Ishikawa (cell line): Measurements from ENCODE around the gene SNX24.

Experiments used
- CEBPB ChIP-seq: IDR thresholded peaks from 2 replicates; pipeline ENCODE4 v1.6.1; 2012
- CREB1 ChIP-seq: IDR thresholded peaks from 2 replicates; pipeline ENCODE4 v1.6.1; 2012; ENCODE audit warnings: low read depth
- EGR1 ChIP-seq: IDR thresholded peaks from 2 replicates; pipeline ENCODE4 v1.6.1; 2012
- EP300 ChIP-seq: IDR thresholded peaks from 2 replicates; pipeline ENCODE4 v1.6.1; 2012; ENCODE audit warnings: borderline replicate concordance
- FOXM1 ChIP-seq: IDR thresholded peaks from 2 replicates; pipeline ENCODE4 v1.6.1; 2012; ENCODE audit warnings: low read depth, borderline replicate concordance
- NFIC ChIP-seq: IDR thresholded peaks from 2 replicates; pipeline ENCODE4 v1.6.1; 2012
- RAD21 ChIP-seq: IDR thresholded peaks from 2 replicates; pipeline ENCODE4 v1.6.1; 2012; ENCODE audit warnings: low read depth
- REST ChIP-seq: IDR thresholded peaks from 2 replicates; pipeline ENCODE4 v1.6.1; 2012; ENCODE audit warnings: low read depth, mild to moderate bottlenecking
- TAF1 ChIP-seq: IDR thresholded peaks from 2 replicates; pipeline ENCODE4 v1.6.1; 2012; ENCODE audit warnings: low read depth, mild to moderate bottlenecking
- TCF12 ChIP-seq: IDR thresholded peaks from 2 replicates; pipeline ENCODE4 v1.6.1; 2012; ENCODE audit warnings: low read depth
- TEAD4 ChIP-seq: IDR thresholded peaks from 2 replicates; pipeline ENCODE4 v1.6.1; 2012
- USF1 ChIP-seq: IDR thresholded peaks from 2 replicates; pipeline ENCODE4 v1.6.1; 2012
- YY1 ChIP-seq: IDR thresholded peaks from 2 replicates; pipeline ENCODE4 v1.6.1; 2012; ENCODE audit warnings: low read depth
- ZBTB7A ChIP-seq: IDR thresholded peaks from 2 replicates; pipeline ENCODE4 v1.6.1; 2012; ENCODE audit warnings: low read depth
- TF ChIP-seq, protein P1 (sequence below): IDR thresholded peaks from 2 replicates; pipeline ENCODE4 v1.6.1; 2012

Gene SNX24

GRCh38 chr5:122936088-122936487 is 90.7 kb downstream of the SNX24 start:
- no peak for TF ChIP-seq TCF12
- no peak for TF ChIP-seq RAD21
- no peak for TF ChIP-seq CEBPB
- TF ChIP-seq REST, result no peak
- TF ChIP-seq NFIC, result no peak
- no peak for TF ChIP-seq EP300
- no peak for TF ChIP-seq USF1
- TF ChIP-seq FOXM1, result no peak
- no peak for TF ChIP-seq TEAD4
- no peak for TF ChIP-seq YY1
- TF ChIP-seq TAF1, result no peak

- TF ChIP-seq NFIC (no peak), FOXM1 (no peak), REST (no peak), TCF12 (no peak), RAD21 (no peak), CEBPB (no peak), CREB1 (no peak), USF1 (no peak), TAF1 (no peak), TEAD4 (no peak), EGR1 (no peak), EP300 (no peak), YY1 (no peak), ZBTB7A (no peak)
- TF ChIP-seq, protein P1, sequence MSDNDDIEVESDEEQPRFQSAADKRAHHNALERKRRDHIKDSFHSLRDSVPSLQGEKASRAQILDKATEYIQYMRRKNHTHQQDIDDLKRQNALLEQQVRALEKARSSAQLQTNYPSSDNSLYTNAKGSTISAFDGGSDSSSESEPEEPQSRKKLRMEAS, result no peak
These were observed 92.5 kb downstream of the SNX24 start for GRCh38 chr5:122937914-122938313.

DNA sequence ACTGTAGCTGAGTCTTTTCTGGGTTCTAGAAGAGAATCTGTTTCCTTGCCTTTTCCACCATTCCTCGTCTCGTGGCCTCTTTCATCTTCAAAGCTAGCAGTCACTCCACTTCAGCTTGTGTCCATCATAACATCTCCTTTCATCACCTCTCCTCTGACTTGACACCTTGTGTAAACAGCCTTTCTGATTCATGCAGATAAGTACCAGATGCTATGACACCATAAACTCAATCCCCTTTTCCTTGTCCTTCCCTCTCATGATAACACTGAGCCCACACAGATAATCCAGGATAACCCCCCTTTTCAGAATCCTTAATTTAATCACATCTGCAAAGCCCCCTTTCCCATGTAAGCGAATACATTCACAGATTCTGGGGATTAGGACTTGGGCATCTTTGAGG is 95.5 kb downstream of the SNX24 start:
- TF ChIP-seq ZBTB7A, result no peak
- TF ChIP-seq CREB1, result no peak
- no peak for TF ChIP-seq YY1
- TF ChIP-seq FOXM1, result no peak
- TF ChIP-seq, protein P1, result no peak
- TF ChIP-seq RAD21, result no peak
- no peak for TF ChIP-seq TAF1
- TF ChIP-seq TCF12, result no peak
- no peak for TF ChIP-seq EGR1
- TF ChIP-seq TEAD4, result no peak
- no peak for TF ChIP-seq CEBPB
- TF ChIP-seq EP300, result no peak
- TF ChIP-seq REST, result no peak
- TF ChIP-seq NFIC, result no peak
- no peak for TF ChIP-seq USF1

GRCh38 chr5:122941737-122942136 is 96.3 kb downstream of the SNX24 start:
- TF ChIP-seq FOXM1 (no peak), TEAD4 (no peak)
